ENCODE data around the gene HECTD1.

Gene HECTD1

DNA sequence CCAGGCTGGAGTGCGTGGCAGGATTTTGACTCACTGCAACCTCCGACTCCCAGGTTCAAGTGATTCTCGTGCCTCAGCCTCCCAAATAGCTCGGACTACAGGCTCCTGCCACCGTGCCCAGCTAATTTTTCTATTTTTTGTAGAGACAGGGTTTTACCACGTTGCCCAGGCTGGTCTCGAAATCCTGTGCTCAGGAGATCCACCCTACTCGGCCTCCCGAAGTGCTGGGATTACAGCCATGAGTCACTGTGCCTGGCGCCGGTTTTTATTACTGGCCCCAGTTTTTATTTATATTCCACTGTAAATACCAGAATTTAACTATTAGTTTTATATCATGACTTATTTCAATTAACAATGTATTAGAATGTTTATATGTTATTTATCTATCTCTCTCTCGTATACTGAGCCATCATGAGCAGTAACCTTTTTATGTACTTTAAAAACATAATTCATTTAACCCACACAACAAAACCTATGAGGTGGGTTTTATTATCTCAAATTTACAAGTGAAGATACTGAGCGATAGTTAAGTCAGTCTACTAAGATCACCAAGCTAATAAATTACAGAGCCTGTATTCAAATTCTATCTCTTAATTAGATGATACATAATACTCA lies 47.8 kb downstream of the HECTD1 start:
- peak; percentile 40 to 79 for DNase-seq
- H3K36me3 ChIP-seq = peaks cover 18 to 70% (median 26%) of the 10 kb centered on the region in 3 donors
- H3K27ac ChIP-seq = peak overlapping the region; percentile 45 to 66
- intact Hi-C loops (cut with DNase I; ENCODE audit: low total_unique reads) = loop anchor here (10.0 kb wide), 1 partner anchor 195 kb away; no protein-coding TSS in a partner anchor
- H3K4me1 ChIP-seq = peaks cover 0 to 37% (median 11%) of the 10 kb centered on the region in 4 donors
- H3K27me3 ChIP-seq = no peaks in the 10 kb centered on the region
- TF ChIP-seq, protein P1, sequence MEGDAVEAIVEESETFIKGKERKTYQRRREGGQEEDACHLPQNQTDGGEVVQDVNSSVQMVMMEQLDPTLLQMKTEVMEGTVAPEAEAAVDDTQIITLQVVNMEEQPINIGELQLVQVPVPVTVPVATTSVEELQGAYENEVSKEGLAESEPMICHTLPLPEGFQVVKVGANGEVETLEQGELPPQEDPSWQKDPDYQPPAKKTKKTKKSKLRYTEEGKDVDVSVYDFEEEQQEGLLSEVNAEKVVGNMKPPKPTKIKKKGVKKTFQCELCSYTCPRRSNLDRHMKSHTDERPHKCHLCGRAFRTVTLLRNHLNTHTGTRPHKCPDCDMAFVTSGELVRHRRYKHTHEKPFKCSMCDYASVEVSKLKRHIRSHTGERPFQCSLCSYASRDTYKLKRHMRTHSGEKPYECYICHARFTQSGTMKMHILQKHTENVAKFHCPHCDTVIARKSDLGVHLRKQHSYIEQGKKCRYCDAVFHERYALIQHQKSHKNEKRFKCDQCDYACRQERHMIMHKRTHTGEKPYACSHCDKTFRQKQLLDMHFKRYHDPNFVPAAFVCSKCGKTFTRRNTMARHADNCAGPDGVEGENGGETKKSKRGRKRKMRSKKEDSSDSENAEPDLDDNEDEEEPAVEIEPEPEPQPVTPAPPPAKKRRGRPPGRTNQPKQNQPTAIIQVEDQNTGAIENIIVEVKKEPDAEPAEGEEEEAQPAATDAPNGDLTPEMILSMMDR (IDR thresholded peaks at IDR 0.05) = no peak
- no peaks in the 10 kb centered on the region for H3K9me3 ChIP-seq
- H3K4me3 ChIP-seq = no peak overlapping the region

DNA sequence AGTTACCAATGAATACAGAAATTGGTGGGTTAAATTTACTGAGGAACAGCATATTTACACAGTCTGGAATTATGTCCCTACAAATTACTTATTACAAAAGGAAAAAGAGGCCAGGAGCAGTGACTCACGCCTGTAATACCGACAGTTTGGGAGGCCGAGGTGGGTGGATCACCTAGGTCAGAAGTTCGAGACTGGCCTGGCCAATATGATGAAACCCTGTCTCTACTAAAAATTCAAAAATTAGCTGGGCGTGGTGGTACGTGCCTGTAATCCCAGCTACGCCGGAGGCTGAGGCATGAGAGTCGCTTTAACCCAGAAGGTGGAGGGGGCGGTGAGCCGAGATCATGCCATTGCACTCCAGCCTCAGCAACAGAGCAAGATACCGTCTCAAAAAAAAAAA lies 52.6 kb downstream of the HECTD1 start:
- peaks cover 0 to 11% (median 7%) of the 10 kb centered on the region in 4 donors for H3K4me1 ChIP-seq
- intact Hi-C loops (cut with DNase I; ENCODE audit: low total_unique reads) = loop anchor here (10.0 kb wide), 1 partner anchor 200 kb away; no protein-coding TSS in a partner anchor
- no peak overlapping the region for H3K4me3 ChIP-seq
- no peak overlapping the region for H3K27ac ChIP-seq
- H3K36me3 ChIP-seq = peaks cover 35 to 76% (median 43%) of the 10 kb centered on the region in 3 donors
- H3K27me3 ChIP-seq = no peaks in the 10 kb centered on the region
- DNase-seq = no peak
- TF ChIP-seq, protein P1 (IDR thresholded peaks at IDR 0.05) = no peak
- H3K9me3 ChIP-seq = no peaks in the 10 kb centered on the region

DNA sequence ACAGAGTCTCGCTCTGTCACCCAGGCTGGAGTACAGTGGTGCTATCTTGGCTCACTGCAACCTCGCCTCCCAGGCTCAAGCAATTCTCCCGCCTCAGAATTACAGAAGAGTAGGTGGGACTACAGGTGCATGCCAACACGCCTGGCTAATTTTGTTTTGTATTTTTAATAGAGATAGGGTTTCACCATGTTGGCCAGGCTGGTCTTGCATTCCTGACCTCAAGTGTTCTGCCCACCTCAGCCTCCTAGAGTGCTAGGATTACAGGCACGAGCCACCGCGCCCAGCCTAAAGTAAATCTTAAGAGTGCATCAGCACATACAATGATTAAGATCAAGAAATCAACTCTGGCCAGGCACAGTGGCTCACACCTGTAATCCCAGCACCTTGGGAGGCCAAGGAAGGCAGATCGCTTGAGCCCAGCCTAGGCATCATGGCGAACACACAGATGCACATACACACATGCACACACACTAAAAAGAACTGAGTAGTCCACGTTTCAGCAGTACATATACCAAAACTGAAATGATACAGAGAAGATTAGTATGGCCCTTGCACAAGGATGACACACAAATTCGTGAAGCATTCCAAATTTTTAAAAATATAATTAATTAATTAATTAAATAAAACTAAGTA lies 65.0 kb downstream of the HECTD1 start:
- H3K4me3 ChIP-seq = no peak overlapping the region
- H3K4me1 ChIP-seq = no peaks in the 10 kb centered on the region
- H3K27me3 ChIP-seq = no peaks in the 10 kb centered on the region
- H3K9me3 ChIP-seq = no peaks in the 10 kb centered on the region
- DNase-seq = no peak
- TF ChIP-seq, protein P1 (IDR thresholded peaks at IDR 0.05) = no peak
- H3K36me3 ChIP-seq = peaks cover 75 to 90% (median 75%) of the 10 kb centered on the region in 3 donors
- no peak overlapping the region for H3K27ac ChIP-seq
- intact Hi-C loops (cut with DNase I; ENCODE audit: low total_unique reads) = loop anchor here (10.0 kb wide), 1 partner anchor 48 kb away; no protein-coding TSS in a partner anchor

DNA sequence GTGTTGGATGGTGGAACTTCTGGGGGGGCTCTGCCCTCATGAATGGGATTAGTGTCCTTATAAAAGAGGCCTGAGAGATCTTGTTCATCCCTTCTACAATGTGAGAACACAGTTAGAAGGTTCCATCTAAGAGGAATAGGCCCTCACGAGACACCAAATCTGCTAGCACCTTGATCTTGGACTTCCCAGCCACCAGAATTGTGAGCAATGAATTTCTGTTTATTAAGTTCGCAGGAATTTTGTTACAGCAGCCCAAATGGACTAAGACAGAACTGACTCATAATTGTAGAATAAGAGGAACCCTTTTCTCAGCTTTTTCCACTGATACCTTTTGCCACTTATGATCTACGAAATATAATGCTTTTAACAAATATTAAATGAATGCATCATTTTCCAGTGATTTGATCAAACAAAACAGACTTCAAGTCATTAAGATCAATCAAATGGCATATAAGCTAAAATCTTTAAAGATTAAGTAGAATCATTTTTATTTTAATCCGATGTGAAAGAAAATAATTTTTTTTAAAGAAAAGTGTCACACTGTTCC lies 68.2 kb downstream of the HECTD1 start:
- Histone ChIP-seq H3K9me3 (no peaks in the 10 kb centered on the region), H3K36me3 (peaks cover 73 to 92% (median 74%) of the 10 kb centered on the region in 3 donors), H3K27me3 (no peaks in the 10 kb centered on the region), H3K4me1 (no peaks in the 10 kb centered on the region), H3K4me3 (no peak overlapping the region), H3K27ac (no peak overlapping the region)
- DNase-seq = no peak
- intact Hi-C loops (cut with DNase I; ENCODE audit: low total_unique reads) = no loop called here
- TF ChIP-seq, protein P1 (IDR thresholded peaks at IDR 0.05) = no peak

DNA sequence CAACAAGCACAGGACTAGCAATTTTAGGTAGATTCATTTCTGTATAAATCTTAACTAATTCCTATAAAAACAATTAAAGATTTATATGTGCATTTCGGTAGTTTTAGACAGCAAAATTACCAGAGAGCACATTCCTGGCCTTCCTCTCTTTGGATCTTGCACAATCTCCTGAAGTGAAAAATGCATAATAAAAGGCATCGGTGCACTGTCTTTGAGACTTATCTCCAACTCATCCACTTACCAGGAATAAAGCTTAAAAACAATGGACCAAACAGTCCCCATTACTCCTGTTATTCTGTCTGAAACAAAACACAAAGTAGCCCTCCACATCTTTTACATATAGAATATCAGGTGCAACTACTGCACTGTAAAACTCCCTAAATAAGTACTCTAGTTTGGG lies 69.3 kb downstream of the HECTD1 start:
- TF ChIP-seq, protein P1 (IDR thresholded peaks at IDR 0.05) = no peak
- Histone ChIP-seq H3K36me3 (peaks cover 75 to 93% (median 75%) of the 10 kb centered on the region in 3 donors), H3K27me3 (no peaks in the 10 kb centered on the region), H3K4me3 (no peak overlapping the region), H3K9me3 (no peaks in the 10 kb centered on the region), H3K4me1 (no peaks in the 10 kb centered on the region), H3K27ac (no peak overlapping the region)
- intact Hi-C loops (cut with DNase I; ENCODE audit: low total_unique reads) = no loop called here
- no peak for DNase-seq
